CD4-positive, alpha-beta T cell treated with Interleukin-15 for 1 hour (primary cell): ENCODE data around the gene EFS.

ENCODE experiments used
- DNase-seq: peaks from one replicate; pipeline ENCODE4 v3.0.0-alpha.2; 2020

The EFS gene

GRCh38 chr14:23378612-23379220 lies 13.7 kb upstream of the EFS start:
- no peak for DNase-seq

DNA sequence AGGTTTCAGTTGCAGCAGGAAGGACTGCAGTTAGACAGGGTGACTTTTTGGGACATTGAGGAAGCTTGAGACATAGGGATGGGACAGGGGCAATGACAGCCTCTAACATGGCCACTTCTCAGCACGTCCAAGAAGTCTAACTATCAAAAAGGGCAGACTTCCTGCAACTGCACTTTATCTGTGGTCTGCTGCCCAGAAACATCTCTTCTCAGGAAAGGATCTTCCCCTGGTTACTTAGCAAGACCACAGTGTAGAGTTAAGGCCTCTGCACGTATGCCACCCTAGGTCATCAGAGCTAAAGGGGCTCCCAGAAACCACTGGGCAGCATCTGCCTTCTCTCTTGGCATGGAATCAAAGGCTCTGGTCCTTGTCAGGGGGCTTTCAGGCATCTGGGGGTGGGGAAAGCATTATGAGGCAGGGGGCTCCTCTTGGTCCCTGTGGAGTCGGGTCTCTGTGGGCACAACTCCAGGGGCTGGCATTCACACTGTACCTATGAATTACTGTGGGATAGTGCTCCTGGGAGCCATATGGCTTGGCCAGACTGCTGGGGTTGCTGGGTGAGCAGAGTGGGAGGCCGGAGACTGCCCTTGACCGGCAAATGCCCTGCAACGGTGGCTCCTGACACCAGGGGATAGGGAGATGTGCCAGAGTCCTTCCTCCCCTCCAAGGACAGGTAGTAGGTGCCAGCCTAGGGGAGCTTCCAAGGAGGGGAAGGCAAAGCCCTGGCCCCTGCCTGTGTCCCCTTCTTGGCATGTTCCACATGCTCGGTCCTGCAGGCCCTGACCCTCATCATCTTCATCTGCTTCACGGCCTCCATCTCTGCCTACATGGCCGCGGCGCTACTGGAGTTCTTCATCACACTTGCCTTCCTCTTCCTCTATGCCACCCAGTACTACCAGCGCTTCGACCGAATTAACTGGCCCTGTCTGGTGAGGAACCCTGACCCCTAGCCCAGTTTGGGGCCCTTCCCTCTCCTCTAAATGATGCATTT lies 12.9 kb upstream of the EFS start:
- no peak for DNase-seq

DNA sequence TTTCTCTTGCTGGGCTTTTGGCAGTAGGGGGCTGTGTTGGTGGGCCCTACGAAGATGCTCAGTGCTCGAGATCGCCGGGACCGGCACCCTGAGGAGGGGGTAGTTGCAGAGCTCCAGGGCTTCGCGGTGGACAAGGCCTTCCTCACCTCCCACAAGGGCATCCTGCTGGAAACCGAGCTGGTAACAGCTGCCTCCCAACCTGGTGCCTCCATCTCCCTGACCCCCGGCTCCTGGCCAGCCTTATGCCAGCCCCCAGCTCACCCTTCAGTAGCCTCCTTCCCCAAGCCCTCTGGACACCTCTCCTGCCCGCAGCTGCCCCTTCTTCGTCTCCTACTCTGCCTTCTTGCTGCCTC lies 12.2 kb upstream of the EFS start:
- no peak for DNase-seq

GRCh38 chr14:23376482-23377197 lies 11.7 kb upstream of the EFS start, which contains the start of gene CMTM5:
Gene CMTM5 (plus strand): TSS chr14:23377046. CDS start chr14:23377252, 206 bp downstream.
- DNase-seq: no peak

DNA sequence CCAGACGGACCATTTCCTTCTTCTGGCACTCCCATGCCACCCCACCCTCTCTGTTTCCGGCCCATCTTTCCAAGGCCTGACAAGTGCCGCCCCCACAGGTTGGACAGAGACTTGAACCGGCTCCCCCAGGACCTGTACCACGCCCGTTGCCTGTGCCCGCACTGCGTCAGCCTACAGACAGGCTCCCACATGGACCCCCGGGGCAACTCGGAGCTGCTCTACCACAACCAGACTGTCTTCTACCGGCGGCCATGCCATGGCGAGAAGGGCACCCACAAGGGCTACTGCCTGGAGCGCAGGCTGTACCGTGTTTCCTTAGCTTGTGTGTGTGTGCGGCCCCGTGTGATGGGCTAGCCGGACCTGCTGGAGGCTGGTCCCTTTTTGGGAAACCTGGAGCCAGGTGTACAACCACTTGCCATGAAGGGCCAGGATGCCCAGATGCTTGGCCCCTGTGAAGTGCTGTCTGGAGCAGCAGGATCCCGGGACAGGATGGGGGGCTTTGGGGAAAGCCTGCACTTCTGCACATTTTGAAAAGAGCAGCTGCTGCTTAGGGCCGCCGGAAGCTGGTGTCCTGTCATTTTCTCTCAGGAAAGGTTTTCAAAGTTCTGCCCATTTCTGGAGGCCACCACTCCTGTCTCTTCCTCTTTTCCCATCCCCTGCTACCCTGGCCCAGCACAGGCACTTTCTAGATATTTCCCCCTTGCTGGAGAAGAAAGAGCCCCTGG lies 10.7 kb upstream of the EFS start:
- no peak for DNase-seq

DNA sequence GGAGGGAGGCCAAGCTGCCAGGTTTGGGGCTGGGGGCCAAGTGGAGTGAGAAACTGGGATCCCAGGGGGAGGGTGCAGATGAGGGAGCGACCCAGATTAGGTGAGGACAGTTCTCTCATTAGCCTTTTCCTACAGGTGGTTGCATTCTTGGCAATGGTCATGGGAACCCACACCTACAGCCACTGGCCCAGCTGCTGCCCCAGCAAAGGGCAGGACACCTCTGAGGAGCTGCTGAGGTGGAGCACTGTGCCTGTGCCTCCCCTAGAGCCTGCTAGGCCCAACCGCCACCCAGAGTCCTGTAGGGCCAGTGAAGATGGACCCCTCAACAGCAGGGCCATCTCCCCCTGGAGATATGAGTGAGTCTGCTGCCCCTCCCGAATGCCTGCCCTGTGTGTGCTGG lies 8.1 kb upstream of the EFS start:
- DNase-seq: no peak

GRCh38 chr14:23372509-23372908 lies 7.5 kb upstream of the EFS start, which contains the start of gene IL25:
Gene IL25 (plus strand): TSS chr14:23372809.
- no peak for DNase-seq

DNA sequence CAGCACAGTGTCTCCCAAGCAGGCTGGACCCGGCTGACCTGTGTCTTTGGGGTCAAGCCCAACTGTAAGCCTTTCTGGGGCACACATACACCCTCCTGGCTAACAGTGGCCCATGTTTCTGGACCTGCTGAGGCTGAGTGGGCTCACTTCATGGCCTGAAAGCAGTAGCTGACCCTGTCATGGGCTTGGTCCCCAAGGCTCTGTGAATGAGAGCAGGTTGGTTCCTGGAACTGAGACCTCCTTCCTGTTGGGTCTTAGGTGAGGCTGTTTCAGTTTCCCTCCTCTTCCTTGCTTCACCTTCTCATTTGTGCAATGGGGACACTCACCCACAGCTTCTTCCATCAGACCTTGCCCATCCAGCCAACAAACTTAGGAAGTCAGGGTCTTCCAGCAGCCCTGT lies 6.9 kb upstream of the EFS start:
- no peak for DNase-seq

GRCh38 chr14:23370221-23370620 lies 5.2 kb upstream of the EFS start:
- DNase-seq: no peak

DNA sequence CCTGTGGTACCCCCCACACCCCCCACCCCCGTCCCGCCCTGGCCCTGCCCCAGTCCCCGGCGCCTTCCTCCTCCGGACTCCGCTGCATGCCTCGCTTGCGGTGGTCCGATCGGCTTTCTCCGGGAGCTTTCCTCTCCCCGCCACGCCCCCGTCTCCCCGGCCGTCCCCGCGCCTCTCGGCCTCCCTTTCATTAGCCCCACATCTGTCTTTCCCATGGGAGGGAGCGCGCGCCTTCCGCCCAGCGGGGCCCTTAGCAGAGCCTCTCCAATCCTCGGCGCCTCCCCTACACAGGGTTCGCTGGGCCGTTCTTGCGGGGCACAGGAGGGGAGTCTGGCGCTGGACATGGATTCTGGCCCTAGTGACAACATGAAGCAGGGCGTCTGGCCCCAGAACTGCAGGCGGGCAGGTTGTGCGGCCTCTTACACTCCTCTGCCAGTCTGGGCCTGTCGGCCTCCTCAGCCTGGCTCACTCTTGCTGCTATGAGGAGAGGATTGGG lies 1.5 kb upstream of the EFS start:
- DNase-seq: no peak

GRCh38 chr14:23365732-23366425 lies 907 bp upstream of the EFS start:
- no peak for DNase-seq

- no peak for DNase-seq
Observed at GRCh38 chr14:23364164-23365035, 572 bp downstream of the EFS start.

GRCh38 chr14:23362200-23362599 lies 2.8 kb downstream of the EFS start:
- DNase-seq: no peak

GRCh38 chr14:23361763-23362162 lies 3.2 kb downstream of the EFS start:
- no peak for DNase-seq

- DNase-seq: no peak
Observed at GRCh38 chr14:23361320-23361719, 3.7 kb downstream of the EFS start.

DNA sequence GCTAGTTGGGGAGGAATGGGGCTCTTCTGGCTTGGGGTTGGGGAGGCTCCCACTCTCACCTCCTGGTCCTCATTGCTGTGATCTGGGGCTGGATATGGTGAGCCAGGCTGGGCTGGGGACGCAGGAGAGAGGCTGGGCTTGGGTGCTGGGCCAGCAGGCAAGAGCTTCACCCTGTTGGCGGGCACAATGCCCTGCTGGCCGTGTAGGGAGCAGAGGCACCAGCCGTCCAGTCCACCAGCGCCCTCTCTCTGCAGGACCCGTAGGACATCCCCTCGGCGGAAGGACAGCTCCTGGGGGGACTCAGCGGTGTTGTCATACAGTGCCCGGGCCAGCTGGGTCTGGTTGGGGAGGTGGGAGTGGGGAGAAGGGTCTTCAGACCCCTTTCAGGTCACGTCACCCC lies 4.5 kb downstream of the EFS start:
- no peak for DNase-seq

GRCh38 chr14:23359722-23360447 lies 5.1 kb downstream of the EFS start:
- DNase-seq: no peak

GRCh38 chr14:23359167-23359626 lies 5.8 kb downstream of the EFS start:
- DNase-seq: no peak

GRCh38 chr14:23358553-23359166 lies 6.3 kb downstream of the EFS start:
- DNase-seq: no peak

DNA sequence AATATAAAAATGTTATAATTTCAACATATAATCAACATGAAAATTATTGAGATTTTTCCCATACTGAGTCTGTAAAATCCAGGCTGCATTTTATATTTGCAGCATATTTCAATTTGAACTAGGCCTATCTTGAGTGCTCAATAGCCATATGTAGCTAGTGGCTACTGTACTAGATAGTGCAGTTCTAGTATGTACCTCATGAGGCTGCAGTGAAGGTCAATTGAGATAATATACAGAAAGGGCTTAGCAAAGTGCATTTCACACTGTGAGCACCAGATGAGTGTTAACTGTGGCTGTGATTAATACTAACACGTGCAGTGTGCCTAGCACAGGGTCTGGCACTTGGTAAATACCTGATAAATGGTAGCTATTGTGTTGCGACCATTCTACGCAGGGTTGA lies 6.9 kb downstream of the EFS start:
- DNase-seq: no peak
